HG03196 (cell line): ENCODE results near the gene TREM2.
"Not testable (repeated sequence)": the region's sequence is repeated elsewhere in the genome, so short reads cannot be mapped to it uniquely, and the experiment has no call there.

Experiments used
- ATAC-seq: cut with Tn5 transposase; IDR thresholded peaks from one replicate; pipeline ENCODE4 v1.9.1; 2021; ENCODE audit not compliant: unreplicated experiment

The TREM2 gene

GRCh38 chr6:41162687-41163418 is at the start of gene TREM2:
TSS of gene TREM2 (minus strand) at chr6:41163116. CDS start at chr6:41163082, 34 bp downstream.
- no peak for ATAC-seq

DNA sequence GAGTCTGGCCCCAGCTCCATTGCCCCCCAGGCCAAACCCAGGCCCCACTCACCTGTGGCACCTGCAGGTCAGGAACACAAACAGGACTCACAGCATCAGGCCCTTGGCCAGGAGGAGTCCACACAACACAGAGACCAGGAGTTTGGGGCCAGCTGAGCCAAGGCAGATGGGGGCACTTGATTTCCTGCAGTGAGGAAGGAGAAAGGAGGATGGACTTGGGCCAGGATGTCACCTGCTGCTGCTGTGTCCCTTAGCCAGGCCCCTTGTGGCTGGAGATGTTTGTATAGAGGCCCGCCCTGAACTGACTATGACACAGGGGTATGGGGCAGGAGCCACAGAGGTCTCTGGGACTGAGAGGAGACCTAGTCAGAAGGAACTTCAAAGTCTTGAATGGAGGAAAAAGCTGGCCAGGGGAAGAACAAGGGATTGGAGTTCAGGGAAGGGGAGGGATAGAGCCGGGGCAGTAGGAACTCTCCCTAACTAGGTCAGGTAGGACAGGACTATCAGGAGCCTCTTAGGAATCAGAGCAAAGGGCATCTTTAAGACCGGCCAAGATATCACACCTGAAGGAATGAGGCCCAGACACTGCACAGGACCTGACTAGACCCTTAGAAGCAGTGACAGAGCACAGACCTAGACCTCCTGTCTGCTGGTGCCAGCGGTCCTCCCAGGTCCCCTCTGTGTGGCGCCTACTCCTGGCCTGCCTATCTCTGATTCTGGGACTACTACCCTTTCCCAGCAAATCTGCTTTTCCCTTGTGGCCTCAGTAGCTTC is 46.8 kb upstream of the TREM2 start:
- ATAC-seq: no peak

- ATAC-seq: no peak
Measured at GRCh38 chr6:41208439-41209106, 45.7 kb upstream of the TREM2 start.

DNA sequence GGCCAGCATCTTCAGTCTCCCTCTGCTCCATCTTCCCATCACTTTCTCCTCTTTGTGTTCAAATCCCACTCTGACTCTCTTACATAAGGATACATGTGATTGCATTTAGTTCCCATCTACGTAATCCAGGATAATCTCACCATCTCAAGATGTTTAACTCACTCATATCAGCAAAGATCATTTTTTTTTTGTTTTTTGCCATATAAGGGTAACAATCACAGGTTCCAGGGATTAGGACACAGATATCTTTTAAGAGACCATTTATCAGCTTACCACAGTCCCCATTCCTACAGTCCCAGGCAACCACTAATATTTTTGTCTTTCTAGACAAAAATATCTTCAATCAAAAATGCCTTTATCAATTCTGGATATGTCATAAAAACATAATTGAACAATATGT is 41.2 kb upstream of the TREM2 start:
- no peak for ATAC-seq

- ATAC-seq: no peak
Measured at GRCh38 chr6:41201764-41202173, 38.9 kb upstream of the TREM2 start.

DNA sequence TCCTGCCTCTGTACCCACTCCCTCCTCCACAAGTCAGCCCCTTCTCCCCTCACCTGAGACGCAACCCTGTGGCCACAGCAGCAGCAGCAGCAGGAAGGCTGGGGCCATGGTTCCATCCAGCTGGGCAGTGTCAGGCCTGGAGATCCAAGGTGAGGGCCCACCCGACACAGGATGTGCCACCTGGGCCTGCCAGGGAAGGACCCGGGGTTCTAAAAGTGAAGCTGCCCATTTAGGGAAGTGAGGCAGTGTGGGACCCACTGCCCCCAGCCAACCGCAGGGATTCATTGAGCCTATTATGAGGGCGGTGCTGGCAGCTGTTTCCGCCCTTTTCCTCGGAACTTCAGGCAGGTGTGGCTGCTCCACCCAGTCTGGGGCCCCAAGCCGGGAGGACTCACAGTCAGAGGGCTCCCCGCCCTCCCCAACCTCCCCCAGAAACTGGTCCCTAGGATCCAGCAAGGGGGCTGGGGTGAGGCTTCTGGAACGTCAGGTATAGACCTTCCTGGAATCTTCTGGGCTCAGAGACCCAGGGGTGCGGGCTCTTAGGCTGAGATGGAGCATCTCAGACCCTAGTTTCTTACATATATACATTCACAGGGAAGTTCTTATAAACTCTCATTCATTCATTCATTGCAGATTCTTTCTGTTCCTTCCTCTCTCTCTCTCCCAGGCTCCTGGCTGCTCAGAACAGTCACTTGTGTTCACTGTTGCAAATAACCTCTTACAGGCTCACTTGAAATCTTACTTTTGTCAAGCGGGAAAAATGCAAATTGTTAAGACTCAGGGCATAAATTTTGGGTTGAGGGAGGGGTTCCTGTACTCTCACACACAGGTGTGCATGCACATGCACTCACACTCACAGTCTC is 38.2 kb upstream of the TREM2 start, which contains the start of gene TREML2:
TSS of gene TREML2 (minus strand) at position 249 of the 863 bp plus-strand sequence. CDS start at position 108, 141 bp downstream.
- ATAC-seq: no peak

- ATAC-seq: no peak
Measured at GRCh38 chr6:41200296-41200900, 37.5 kb upstream of the TREM2 start.

GRCh38 chr6:41199552-41200246 is 36.8 kb upstream of the TREM2 start:
- ATAC-seq: no peak

GRCh38 chr6:41197234-41197633 is 34.3 kb upstream of the TREM2 start:
- ATAC-seq: no peak

- no peak for ATAC-seq
Measured at GRCh38 chr6:41194386-41194785, 31.5 kb upstream of the TREM2 start.

- ATAC-seq: no peak
Measured at GRCh38 chr6:41193884-41194283, 31.0 kb upstream of the TREM2 start.

GRCh38 chr6:41193171-41193734 is 30.3 kb upstream of the TREM2 start:
- no peak for ATAC-seq

DNA sequence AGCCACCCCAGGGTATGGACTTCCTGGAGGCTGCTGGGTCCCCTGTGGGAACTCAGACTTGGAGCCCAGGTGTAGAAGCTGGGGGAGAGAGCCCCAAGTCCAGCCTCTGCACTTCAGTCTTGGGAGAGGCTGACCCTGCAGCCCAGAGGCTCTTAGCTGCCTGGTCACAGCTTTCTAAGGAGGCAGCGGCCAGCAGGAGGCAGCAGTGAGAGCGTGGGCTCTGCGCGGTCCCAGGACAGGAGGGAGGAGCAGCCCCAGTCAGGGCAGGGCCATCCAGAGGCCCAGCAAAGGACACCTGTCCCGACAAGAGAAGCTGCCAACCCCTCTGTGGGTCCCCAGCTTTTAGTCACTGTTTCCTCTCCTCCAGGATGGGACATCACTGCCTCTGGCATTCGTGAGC is 28.7 kb upstream of the TREM2 start:
- ATAC-seq: no peak

DNA sequence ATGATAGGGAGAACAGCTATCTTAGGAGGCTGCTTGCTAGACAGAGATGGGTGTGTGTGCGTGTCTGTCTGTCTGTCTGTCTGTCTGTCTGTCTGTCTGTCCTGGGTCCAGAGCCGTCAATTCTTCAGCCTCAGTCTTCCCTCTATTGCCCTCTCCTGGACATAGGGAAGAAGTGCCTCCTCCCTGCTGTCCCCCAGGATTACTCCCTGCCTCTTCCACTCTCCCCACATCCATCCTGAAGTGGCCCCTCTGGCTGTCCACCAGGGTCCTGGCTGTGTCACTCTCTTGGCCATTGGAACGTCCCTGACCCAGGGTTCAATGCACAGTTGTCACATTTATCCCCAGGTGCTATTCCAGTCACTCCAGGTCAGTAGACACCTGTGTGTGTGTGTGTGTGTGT is 27.9 kb upstream of the TREM2 start:
- ATAC-seq: no peak

DNA sequence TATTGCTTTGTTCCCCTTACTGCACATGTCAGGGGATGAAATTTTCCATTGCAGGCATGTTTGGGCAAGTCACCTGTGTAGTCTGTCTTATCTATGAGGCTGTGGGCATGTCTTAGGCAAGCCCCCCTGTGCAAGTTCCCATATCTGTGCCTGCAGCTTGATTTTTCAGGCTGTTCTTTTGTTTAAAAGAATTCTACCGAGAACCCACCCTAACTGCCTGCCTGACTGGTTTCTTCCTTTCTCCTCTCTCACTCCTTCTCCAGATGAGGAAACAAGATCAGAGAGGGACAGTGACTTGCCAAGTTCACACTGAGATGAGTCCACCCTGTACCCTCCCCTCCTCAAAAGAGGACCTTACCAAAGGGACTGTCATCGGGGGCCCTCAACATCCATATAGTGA is 27.1 kb upstream of the TREM2 start:
- no peak for ATAC-seq

GRCh38 chr6:41189046-41189445 is 26.1 kb upstream of the TREM2 start:
- not testable (repeated sequence) for ATAC-seq

- ATAC-seq: no peak
Measured at GRCh38 chr6:41187924-41188886, 25.3 kb upstream of the TREM2 start.

GRCh38 chr6:41186031-41186562 is 23.2 kb upstream of the TREM2 start:
- no peak for ATAC-seq
